ENCODE data around the gene SPART. TPM values are rescaled to one million over a fixed set of nuclear protein-coding genes. Genes with fewer than 3 reads are reported as not detected.
A peak's percentile ranks its signal among the peaks of the same experiment; 100 is the strongest.
"Not testable (repeated sequence)": the region's sequence is repeated elsewhere in the genome, so short reads cannot be mapped to it uniquely, and the experiment has no call there.

The SPART gene
- total RNA-seq, 1 donor from 2014 or later = 21.2 TPM

DNA sequence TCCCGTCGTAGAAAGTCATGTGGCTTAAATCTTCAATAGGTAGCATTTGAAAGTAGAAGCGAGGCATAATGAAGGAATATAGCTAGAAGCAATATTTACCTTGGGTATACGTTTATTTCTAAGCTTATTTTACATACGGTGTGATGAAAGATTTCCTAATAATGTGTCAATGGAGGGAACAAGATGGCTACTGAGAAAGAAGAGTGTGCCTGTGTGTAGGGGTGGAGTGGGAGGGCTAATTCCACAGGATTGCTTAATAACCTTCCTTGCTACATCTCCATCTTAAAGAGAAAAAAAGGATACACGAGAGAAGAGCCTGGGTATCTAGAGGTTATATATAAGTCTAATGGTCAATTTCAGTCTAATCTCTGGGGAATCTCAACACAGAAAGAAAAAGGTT, 2.0 kb downstream of the SPART start:
- no peak for DNase-seq (ENCODE audit: low read depth)
- TF ChIP-seq, protein P1, sequence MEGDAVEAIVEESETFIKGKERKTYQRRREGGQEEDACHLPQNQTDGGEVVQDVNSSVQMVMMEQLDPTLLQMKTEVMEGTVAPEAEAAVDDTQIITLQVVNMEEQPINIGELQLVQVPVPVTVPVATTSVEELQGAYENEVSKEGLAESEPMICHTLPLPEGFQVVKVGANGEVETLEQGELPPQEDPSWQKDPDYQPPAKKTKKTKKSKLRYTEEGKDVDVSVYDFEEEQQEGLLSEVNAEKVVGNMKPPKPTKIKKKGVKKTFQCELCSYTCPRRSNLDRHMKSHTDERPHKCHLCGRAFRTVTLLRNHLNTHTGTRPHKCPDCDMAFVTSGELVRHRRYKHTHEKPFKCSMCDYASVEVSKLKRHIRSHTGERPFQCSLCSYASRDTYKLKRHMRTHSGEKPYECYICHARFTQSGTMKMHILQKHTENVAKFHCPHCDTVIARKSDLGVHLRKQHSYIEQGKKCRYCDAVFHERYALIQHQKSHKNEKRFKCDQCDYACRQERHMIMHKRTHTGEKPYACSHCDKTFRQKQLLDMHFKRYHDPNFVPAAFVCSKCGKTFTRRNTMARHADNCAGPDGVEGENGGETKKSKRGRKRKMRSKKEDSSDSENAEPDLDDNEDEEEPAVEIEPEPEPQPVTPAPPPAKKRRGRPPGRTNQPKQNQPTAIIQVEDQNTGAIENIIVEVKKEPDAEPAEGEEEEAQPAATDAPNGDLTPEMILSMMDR (conservative IDR thresholded peaks at IDR 0.05; ENCODE audit: low read depth, low read length) = no peak
- H3K4me3 ChIP-seq (ENCODE audit: low read depth, low read length) = peak overlapping the region; percentile 86

DNA sequence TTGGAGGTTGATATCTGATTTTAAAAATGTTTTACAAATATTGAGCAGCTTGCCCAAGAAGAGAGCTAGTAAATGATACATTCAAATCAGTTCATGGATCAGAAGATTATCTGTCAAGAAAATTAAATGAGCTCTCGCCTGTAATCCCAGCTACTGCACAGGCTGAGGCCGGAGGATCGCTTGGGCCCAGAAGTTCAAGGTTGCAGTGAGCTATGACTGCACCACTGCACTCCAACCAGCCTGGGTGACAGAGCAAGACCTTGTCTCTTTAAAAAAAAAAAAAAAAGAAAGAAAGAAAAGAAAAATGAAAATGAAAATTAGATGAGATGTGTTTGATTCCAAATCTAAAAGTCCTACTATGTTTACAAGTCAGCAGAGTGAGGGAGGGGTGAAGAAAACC, 2.4 kb downstream of the SPART start:
- peak overlapping the region; percentile 86 for H3K4me3 ChIP-seq (ENCODE audit: low read depth, low read length)
- TF ChIP-seq, protein P1 (conservative IDR thresholded peaks at IDR 0.05; ENCODE audit: low read depth, low read length) = no peak
- no peak for DNase-seq (ENCODE audit: low read depth)

DNA sequence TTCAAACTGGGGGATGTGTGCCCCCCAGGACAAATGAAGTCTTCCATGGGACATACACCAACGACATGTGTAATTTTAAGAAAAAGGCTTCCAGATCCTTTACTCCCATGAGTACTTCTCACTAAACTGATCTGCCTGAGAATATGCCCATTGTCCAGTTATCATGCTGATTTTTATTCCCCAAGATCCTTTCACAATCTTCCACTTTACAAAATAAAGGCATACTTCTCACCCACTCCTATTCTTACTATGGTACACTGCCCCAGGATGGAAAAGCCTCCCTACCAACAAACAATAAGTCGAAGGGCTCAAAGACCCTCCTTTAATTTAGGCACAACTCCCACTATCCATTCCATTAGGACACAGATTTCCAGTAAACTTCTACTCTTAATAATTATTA, 3.5 kb downstream of the SPART start:
- no peak overlapping the region for H3K4me3 ChIP-seq (ENCODE audit: low read depth, low read length)
- no peak for DNase-seq (ENCODE audit: low read depth)
- TF ChIP-seq, protein P1 (conservative IDR thresholded peaks at IDR 0.05; ENCODE audit: low read depth, low read length) = no peak

DNA sequence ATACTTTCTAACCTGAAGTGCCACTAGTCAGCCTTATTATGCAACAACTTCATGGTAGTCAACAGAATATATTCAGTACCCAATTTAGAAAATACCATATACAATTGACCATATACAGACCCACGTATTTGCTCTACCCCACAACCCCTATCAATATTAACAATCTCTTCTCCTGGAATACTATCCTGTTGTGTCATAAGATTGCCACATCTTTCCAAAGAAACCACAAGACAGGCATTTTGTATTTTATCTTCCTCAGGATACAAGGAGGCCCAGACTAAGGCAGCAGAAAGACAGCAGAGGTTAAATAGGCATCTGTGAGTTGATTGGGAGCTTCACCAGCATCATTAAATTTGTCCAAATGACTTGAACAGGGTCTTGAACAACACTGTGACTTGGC, 4.5 kb downstream of the SPART start:
- H3K4me3 ChIP-seq (ENCODE audit: low read depth, low read length) = no peak overlapping the region
- no peak for DNase-seq (ENCODE audit: low read depth)
- TF ChIP-seq, protein P1 (conservative IDR thresholded peaks at IDR 0.05; ENCODE audit: low read depth, low read length) = no peak

DNA sequence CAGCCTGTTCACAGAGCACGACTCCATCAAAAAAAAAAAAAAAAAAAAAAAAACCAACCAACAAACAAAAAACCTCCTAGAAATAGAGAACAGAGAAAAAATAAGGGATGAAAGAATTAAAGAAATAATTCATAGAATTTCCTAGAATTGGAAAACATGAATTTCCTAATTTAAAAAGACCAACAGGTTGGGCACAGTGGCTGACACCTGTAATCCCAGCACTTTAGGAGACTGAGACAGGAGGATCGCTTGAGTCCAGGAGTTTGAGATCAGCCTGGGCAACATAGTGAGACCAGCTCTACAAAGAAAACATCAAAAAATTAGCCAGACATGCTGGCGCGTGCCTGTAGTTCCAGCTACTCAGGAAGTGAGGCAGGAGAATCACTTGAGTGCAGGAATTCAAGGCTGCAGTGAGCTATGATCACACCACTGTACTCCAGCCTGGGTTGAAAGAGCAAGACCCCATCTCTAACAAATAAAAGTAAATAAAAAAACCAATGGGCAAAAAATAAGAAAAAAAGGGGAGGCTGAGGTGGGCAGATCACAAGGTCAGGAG, 6.5 kb downstream of the SPART start:
- no peak overlapping the region for H3K4me3 ChIP-seq (ENCODE audit: low read depth, low read length)
- TF ChIP-seq, protein P1 (conservative IDR thresholded peaks at IDR 0.05; ENCODE audit: low read depth, low read length) = no peak
- no peak for DNase-seq (ENCODE audit: low read depth)

DNA sequence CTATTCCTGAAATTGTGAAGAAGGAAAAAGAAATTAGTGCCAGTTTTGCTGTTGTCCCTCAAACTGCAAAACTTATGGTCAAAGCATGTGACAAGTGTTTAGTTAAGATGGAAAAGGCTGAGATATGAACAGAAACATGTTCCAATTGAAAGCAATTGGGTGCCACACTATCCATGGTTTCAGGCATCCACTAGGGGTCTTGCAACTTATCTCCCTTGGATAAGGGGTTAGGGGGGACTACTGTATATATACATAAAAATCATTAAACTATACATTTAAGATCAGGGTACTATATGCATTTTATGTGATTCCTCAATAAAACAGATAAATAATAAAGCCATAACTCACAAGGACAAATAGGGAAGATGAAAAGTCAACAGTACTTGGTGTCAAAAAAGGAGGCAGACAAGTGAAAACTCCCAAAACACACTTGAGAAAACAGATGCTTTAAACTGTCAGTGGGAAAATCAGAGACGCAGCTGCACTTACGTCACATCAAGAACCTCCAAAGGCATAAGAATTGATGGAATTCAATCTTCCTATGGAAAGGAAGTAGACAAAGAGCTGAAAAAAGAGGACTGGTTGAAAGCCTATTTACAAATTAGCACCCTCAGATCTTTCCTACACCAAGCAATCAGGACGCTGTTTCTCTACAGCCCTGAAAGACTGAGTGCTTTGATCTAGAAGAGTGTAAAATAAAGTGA, 8.1 kb downstream of the SPART start:
- TF ChIP-seq, protein P1 (conservative IDR thresholded peaks at IDR 0.05; ENCODE audit: low read depth, low read length) = peak; percentile 8
- DNase-seq (ENCODE audit: low read depth) = no peak
- H3K4me3 ChIP-seq (ENCODE audit: low read depth, low read length) = no peak overlapping the region

DNA sequence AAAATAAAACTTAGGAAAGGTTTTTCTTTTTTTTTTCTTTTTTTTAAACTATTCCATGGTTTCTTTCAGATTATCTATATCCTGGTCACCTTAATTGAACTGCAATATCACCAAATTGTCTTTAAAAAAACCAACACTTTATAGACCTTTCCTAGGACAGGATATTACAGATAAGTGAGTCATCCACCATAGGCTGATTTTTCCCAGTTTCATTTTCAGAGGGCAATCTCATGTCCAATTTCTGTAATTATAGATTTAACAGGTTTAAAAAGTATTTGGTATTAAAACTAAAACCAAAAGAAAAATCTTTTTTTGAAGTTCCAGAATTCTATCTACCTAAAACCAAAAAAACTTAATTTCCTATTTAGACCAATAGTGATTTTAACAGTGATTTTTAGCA, 13.2 kb downstream of the SPART start:
- no peak for DNase-seq (ENCODE audit: low read depth)
- no peak overlapping the region for H3K4me3 ChIP-seq (ENCODE audit: low read depth, low read length)
- TF ChIP-seq, protein P1 (conservative IDR thresholded peaks at IDR 0.05; ENCODE audit: low read depth, low read length) = no peak

DNA sequence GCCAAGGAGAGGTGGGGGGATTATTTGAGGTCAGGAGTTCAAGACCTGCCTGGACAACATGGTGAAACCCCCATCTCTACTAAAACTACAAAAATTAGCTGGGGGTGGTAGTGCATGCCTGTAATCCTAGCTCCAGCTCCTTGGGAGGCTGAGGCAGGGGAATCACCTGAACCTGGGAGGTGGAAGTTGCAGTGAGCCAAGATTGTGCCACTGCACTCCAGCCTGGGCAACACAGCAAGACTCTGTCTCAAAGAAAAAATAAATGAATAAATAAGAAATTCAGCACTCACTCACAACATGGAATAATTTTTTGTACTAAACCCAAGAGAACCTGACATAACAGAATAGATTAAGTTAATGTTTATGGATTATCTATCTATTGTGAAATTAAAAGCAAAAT, 13.9 kb downstream of the SPART start:
- DNase-seq (ENCODE audit: low read depth); H3K4me3 ChIP-seq (ENCODE audit: low read depth, low read length): not testable (repeated sequence)
